Activated naive CD4-positive, alpha-beta T cell treated with anti-CD3 and anti-CD28 coated beads, Interleukin-2, amount 10 ng/mL, durations not matched to agents 7 days and 5 days (primary cell): ENCODE data around the gene RBM27.

Source experiments
- CTCF ChIA-PET: fragments of 350-600 bp; sonication (Branson Sonifier 250); formaldehyde crosslinking; loops from one replicate; lab custom pipeline; 2021; ENCODE audit warnings: antibody characterized with exemption; lab: Charles Lee
- DNase-seq: peaks from one replicate; pipeline ENCODE4 v3.0.0-alpha.2; 2020
- H3K27ac Mint-ChIP-seq: one replicate; pipeline ENCODE4 v1.8.0; 2021; ENCODE audit warnings: mild to moderate bottlenecking, moderate library complexity, mixed read lengths
- H3K27me3 Mint-ChIP-seq: one replicate; pipeline ENCODE4 v1.8.0; 2021; ENCODE audit warnings: mild to moderate bottlenecking, mixed read lengths
- H3K36me3 Mint-ChIP-seq: one replicate; pipeline ENCODE4 v1.8.0; 2021; ENCODE audit warnings: mixed read lengths
- H3K4me1 Mint-ChIP-seq: one replicate; pipeline ENCODE4 v1.8.0; 2021; ENCODE audit warnings: mixed read lengths
- H3K4me3 Mint-ChIP-seq: one replicate; pipeline ENCODE4 v1.8.0; 2021; ENCODE audit warnings: mild to moderate bottlenecking, moderate library complexity, mixed read lengths
- H3K9me3 Mint-ChIP-seq: one replicate; pipeline ENCODE4 v1.8.0; 2021; ENCODE audit warnings: mixed read lengths

Gene RBM27

GRCh38 chr5:146218168-146218567 is 14.8 kb downstream of the RBM27 start:
- peaks cover 4% of the 10 kb centered on the region for H3K4me1 Mint-ChIP-seq
- H3K27me3 Mint-ChIP-seq: no peaks in the 10 kb centered on the region

GRCh38 chr5:146219243-146219642 is 15.8 kb downstream of the RBM27 start:
- Mint-ChIP-seq H3K4me3 (no peak overlapping the region), H3K9me3 (no peaks in the 10 kb centered on the region), H3K27ac (no peak overlapping the region), H3K27me3 (no peaks in the 10 kb centered on the region), H3K36me3 (peaks cover 19% of the 10 kb centered on the region), H3K4me1 (peaks cover 2% of the 10 kb centered on the region)
- CTCF ChIA-PET: no interaction called here
- no peak for DNase-seq

More at GRCh38 chr5:146218168-146218567, 14.8 kb downstream of the RBM27 start:
- Mint-ChIP-seq H3K36me3 (peaks cover 16% of the 10 kb centered on the region), H3K9me3 (no peaks in the 10 kb centered on the region), H3K27ac (no peak overlapping the region), H3K4me3 (no peak overlapping the region)
- CTCF ChIA-PET: no interaction called here
- DNase-seq: no peak

DNA sequence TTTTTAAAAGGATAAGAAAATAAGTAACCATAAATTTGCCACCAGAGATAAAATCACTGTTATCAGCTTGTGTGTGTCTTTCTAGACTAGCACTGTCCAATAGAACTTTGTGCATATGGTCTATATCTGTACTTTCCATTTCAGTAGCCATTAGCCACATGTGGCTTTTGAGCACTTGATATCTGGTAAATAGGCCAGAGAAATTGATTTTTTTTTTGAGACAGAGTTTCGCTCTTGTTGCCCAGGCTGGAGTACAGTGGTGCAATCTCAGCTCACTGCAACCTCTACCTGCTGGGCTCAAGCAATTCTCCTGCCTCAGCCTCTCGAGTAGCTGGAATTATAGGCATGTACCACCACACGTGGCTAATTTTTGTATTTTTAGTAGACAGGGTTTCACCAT is 17.8 kb downstream of the RBM27 start:
- CTCF ChIA-PET: no interaction called here
- H3K36me3 Mint-ChIP-seq: peaks cover 26% of the 10 kb centered on the region
- no peaks in the 10 kb centered on the region for H3K27me3 Mint-ChIP-seq
- no peak for DNase-seq
- H3K4me1 Mint-ChIP-seq: peaks cover 2% of the 10 kb centered on the region
- no peak overlapping the region for H3K4me3 Mint-ChIP-seq
- no peaks in the 10 kb centered on the region for H3K9me3 Mint-ChIP-seq
- no peak overlapping the region for H3K27ac Mint-ChIP-seq

GRCh38 chr5:146222005-146222404 is 18.6 kb downstream of the RBM27 start:
- peaks cover 26% of the 10 kb centered on the region for H3K36me3 Mint-ChIP-seq

GRCh38 chr5:146223179-146223578 is 19.8 kb downstream of the RBM27 start:
- H3K27ac Mint-ChIP-seq: no peak overlapping the region
- H3K4me3 Mint-ChIP-seq: no peak overlapping the region
- no peaks in the 10 kb centered on the region for H3K9me3 Mint-ChIP-seq
- DNase-seq: no peak
- peaks cover 2% of the 10 kb centered on the region for H3K4me1 Mint-ChIP-seq
- H3K27me3 Mint-ChIP-seq: no peaks in the 10 kb centered on the region
- CTCF ChIA-PET: no interaction called here
- peaks cover 27% of the 10 kb centered on the region for H3K36me3 Mint-ChIP-seq

More at GRCh38 chr5:146222005-146222404, 18.6 kb downstream of the RBM27 start:
- DNase-seq: no peak
- CTCF ChIA-PET: no interaction called here
- Mint-ChIP-seq H3K9me3 (no peaks in the 10 kb centered on the region), H3K27me3 (no peaks in the 10 kb centered on the region), H3K4me1 (peaks cover 2% of the 10 kb centered on the region), H3K27ac (no peak overlapping the region), H3K4me3 (no peak overlapping the region)

DNA sequence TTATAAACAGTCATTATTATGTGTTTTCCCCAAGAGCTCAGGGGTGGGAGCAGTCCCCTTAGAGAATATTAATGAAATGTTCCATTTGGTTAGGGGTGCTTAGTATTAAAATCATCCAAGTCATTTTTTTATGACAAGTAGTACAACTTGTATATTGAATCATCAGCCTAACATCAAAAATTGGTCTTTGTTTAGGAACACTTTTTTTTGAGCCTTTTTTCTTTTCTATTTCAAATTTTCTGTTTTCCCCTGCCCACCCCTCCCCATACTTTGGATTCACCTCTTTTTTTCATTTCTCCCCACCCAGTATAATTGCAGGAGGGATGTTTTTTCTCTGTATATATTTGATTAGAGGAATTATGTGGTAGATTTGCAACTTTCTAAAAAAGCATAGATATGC is 25.8 kb downstream of the RBM27 start:
- DNase-seq: no peak
- Mint-ChIP-seq H3K27ac (no peak overlapping the region), H3K27me3 (no peaks in the 10 kb centered on the region), H3K36me3 (peaks cover 40% of the 10 kb centered on the region), H3K9me3 (no peaks in the 10 kb centered on the region), H3K4me3 (no peak overlapping the region), H3K4me1 (no peaks in the 10 kb centered on the region)
- CTCF ChIA-PET: no interaction called here

DNA sequence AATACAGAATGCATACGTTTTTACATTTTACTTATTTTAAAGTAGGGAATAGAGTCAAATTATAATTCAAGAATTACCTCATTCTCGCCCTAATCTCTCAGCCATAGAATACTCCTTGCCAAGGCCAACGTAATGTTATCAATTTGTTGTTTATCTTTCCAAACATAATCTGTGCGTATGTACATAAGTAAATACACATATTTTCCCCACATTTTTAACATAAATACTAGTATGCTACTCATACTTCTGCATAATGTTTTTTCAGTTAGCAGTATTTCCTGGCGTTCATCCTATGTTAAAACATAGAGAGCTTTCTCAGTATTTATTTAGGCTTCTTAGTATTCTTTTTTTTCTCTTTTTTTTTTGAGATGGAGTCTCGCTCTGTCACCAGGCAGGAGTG is 28.8 kb downstream of the RBM27 start:
- Mint-ChIP-seq H3K4me3 (no peak overlapping the region), H3K4me1 (no peaks in the 10 kb centered on the region), H3K36me3 (peaks cover 43% of the 10 kb centered on the region), H3K27me3 (no peaks in the 10 kb centered on the region), H3K27ac (no peak overlapping the region), H3K9me3 (no peaks in the 10 kb centered on the region)
- CTCF ChIA-PET: no interaction called here
- no peak for DNase-seq

- no peak overlapping the region for H3K27ac Mint-ChIP-seq
- no peak for DNase-seq
- H3K27me3 Mint-ChIP-seq: no peaks in the 10 kb centered on the region
- H3K4me1 Mint-ChIP-seq: peaks cover 2% of the 10 kb centered on the region
- CTCF ChIA-PET: no interaction called here
- H3K36me3 Mint-ChIP-seq: peaks cover 44% of the 10 kb centered on the region
- no peak overlapping the region for H3K4me3 Mint-ChIP-seq
- no peaks in the 10 kb centered on the region for H3K9me3 Mint-ChIP-seq
Observed at GRCh38 chr5:146233441-146233840, 30.0 kb downstream of the RBM27 start.

DNA sequence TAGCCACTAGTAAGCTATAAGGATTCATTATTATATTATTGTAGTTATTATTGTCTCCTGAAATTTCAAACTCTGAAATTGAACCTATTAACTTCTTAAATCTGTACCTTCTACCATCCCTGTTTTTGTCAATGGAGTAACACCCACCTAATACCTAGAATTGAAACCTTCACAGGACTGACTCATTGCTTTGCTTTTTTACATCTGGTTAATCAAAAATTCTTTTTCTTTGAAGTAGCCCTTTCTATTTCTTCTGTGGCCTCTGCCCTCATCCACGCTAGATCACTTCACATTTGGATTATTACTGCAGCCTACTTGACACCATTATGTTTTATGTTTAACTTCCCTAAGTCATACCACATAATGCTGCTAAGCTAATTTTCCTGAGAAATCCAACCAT is 35.6 kb downstream of the RBM27 start:
- no peak for DNase-seq
- Mint-ChIP-seq H3K27ac (peak overlapping the region; percentile 1), H3K9me3 (no peaks in the 10 kb centered on the region), H3K4me3 (no peak overlapping the region), H3K36me3 (peaks cover 28% of the 10 kb centered on the region), H3K27me3 (no peaks in the 10 kb centered on the region), H3K4me1 (peaks cover 7% of the 10 kb centered on the region)
- CTCF ChIA-PET: interaction anchor here (1.8 kb wide), 1 partner anchor 13 kb away, joined by 7 read pairs; no protein-coding TSS in a partner anchor

DNA sequence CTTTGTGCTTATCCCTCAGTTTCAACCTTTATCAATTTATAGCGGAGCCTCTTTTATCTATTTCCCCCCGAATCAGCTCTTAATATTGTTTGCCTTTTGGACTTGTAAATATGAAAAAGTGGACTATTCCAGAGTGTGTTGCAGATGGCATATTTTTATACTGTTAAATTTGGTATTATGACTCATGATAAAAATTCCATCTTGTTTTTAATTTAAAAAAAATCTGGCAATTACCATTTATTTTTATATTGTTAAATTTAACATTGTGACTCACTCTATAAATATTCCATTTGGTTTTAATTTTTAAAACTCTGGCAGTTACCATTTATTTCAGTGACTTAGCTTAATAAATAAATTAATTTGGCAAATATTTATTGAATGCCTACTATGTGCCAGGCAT is 37.5 kb downstream of the RBM27 start:
- CTCF ChIA-PET: no interaction called here
- H3K9me3 Mint-ChIP-seq: no peaks in the 10 kb centered on the region
- no peak for DNase-seq
- peaks cover 31% of the 10 kb centered on the region for H3K36me3 Mint-ChIP-seq
- no peak overlapping the region for H3K27ac Mint-ChIP-seq
- H3K4me1 Mint-ChIP-seq: peaks cover 7% of the 10 kb centered on the region
- H3K4me3 Mint-ChIP-seq: no peak overlapping the region
- H3K27me3 Mint-ChIP-seq: no peaks in the 10 kb centered on the region

DNA sequence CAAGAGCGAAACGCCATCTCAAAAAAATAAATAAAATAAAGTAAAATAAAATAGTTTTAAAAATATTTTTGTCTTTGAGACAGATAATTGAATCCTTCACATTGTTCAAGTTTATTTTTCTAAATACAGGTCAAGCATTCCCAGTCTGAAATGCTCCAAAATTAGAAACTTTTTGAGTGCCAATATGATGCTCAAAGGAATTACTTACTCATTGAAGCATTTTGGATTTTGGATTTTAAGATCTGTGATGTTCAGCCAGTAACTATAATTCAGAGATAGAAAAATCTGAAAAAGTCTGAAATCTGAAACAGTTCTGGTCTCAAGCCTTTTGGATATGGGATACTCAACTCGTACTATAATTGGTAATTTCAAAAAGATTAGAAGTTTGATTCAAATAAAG is 39.8 kb downstream of the RBM27 start:
- DNase-seq: no peak
- H3K36me3 Mint-ChIP-seq: peaks cover 23% of the 10 kb centered on the region
- H3K4me3 Mint-ChIP-seq: no peak overlapping the region
- H3K27me3 Mint-ChIP-seq: no peaks in the 10 kb centered on the region
- H3K4me1 Mint-ChIP-seq: peaks cover 4% of the 10 kb centered on the region
- no peaks in the 10 kb centered on the region for H3K9me3 Mint-ChIP-seq
- CTCF ChIA-PET: no interaction called here
- no peak overlapping the region for H3K27ac Mint-ChIP-seq

DNA sequence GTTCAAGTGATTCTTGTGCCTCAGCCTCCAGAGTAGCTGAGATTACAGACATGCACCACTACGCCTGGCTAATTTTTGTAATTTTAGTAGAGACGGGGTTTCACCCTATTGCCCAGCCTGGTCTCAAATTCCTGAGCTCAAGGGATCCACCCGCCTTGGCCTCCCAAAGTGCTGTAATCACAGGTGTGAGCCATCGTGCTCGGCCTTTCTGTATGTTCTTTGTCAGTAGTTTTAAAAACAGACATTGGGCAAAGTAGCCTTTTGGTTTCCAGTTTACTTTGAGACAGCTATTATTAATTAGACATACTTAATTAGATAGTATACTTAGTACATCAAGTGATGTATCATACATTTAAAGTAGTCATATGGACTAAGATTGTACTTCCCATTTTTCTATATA is 45.2 kb downstream of the RBM27 start:
- Mint-ChIP-seq H3K27ac (no peak overlapping the region), H3K9me3 (no peaks in the 10 kb centered on the region), H3K27me3 (no peaks in the 10 kb centered on the region), H3K4me3 (no peak overlapping the region), H3K4me1 (no peaks in the 10 kb centered on the region), H3K36me3 (peaks cover 31% of the 10 kb centered on the region)
- no peak for DNase-seq
- CTCF ChIA-PET: no interaction called here

DNA sequence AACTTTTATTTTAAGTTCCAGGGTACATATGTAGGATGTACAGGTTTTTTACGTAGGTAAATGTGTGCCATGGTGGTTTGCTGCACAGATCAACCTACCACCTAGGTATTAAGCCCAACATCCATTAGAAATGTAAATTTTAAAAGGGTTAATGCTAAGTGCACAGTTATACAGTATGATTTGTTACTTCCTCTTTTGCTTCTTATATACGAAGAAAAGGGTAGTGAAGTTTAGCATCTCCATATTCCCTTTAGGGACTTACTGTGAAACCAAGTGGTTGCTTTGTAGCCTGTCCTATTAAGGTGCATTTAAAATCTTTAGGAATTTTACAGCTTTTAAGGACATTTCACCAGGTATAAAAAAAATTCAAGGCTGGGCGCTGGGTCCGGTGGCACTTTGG is 46.4 kb downstream of the RBM27 start:
- no peak for DNase-seq
- Mint-ChIP-seq H3K4me1 (no peaks in the 10 kb centered on the region), H3K36me3 (peaks cover 27% of the 10 kb centered on the region), H3K27ac (no peak overlapping the region), H3K27me3 (no peaks in the 10 kb centered on the region), H3K9me3 (no peaks in the 10 kb centered on the region), H3K4me3 (no peak overlapping the region)
- CTCF ChIA-PET: no interaction called here
